Measurements from ENCODE around the gene TTF2. TPM values are rescaled to one million over a fixed set of nuclear protein-coding genes. Genes with fewer than 3 reads are reported as not detected.

Gene TTF2
- total RNA-seq, 1 experiment from 2014 or later = 88.8 TPM

DNA sequence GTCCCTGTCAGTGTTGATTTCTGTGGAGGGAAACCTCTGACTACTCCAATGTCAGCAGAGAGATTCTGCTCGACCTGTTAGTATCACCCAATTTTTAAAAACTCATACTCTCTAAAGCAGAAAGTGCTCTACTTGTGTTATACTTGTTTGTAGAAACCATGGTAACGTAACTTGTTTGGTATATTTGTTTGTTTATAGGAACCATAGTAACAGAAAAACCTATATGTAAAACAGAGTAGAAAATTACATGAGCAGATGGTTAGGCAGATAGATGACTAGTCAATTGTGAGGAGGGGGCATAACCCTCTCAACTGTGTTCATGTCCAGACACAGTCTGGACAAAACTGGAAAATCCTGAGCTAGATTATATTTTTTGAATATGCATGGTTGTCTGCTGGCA, 54.8 kb downstream of the TTF2 start (continued):
- TF ChIP-seq AFF4 (CRISPR knock-in tag; IDR thresholded peaks at IDR 0.05; ENCODE audit: borderline replicate concordance) = no peak

- H3K36me3 Mint-ChIP-seq = peaks cover 37% of the 10 kb centered on the region
- CTCF ChIA-PET = interaction anchor here (1.2 to 1.9 kb wide), 2 partner anchors 12 to 168 kb away, joined by 4 to 8 read pairs (median 5); no protein-coding TSS in a partner anchor
Observed at GRCh38 chr1:117116090-117116783, 56.1 kb downstream of the TTF2 start.

DNA sequence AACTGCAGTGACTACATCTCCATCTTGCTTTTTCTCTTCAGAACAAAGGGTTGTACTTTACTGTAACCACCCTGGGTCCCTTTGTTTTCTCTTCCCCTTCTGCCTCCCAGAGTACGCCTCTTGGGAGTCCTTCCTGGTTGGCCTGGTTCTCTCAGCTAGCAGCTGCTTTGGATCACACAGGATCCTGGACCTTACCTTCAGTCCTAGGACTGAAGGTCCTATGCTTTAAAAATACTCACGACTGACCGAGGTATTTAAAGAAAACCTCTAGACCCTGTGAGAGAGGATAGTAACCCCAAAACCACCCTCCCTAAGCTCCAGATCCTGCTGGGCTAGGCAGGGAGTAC, 56.6 kb downstream of the TTF2 start:
- no peak overlapping the region for H3K4me3 Mint-ChIP-seq
- ChIA-PET CTCF (interaction anchor here (1.2 to 1.9 kb wide), 2 partner anchors 12 to 168 kb away, joined by 4 to 8 read pairs; no protein-coding TSS in a partner anchor), POLR2A (no interaction called here)
- H3K27me3 Mint-ChIP-seq (ENCODE audit: low read depth) = no peaks in the 10 kb centered on the region
- no peaks in the 10 kb centered on the region for H3K9me3 Mint-ChIP-seq
- no peak for TF ChIP-seq CTCF (IDR thresholded peaks at IDR 0.05)
- no peak for TF ChIP-seq RELA (CRISPR knock-in tag; IDR thresholded peaks at IDR 0.05; ENCODE audit: borderline replicate concordance)
- TF ChIP-seq NR1H2 (CRISPR knock-in tag; IDR thresholded peaks at IDR 0.05) = no peak
- TF ChIP-seq ZNF138 (CRISPR knock-in tag; conservative IDR thresholded peaks at IDR 0.05) = no peak
- no peak for TF ChIP-seq TEAD4 (CRISPR knock-in tag; IDR thresholded peaks at IDR 0.05)
- TF ChIP-seq CREM (CRISPR knock-in tag; IDR thresholded peaks at IDR 0.05) = no peak
- TF ChIP-seq ZMAT4 (CRISPR knock-in tag; IDR thresholded peaks at IDR 0.05) = no peak
- no peak for TF ChIP-seq ZNF317 (CRISPR knock-in tag; IDR thresholded peaks at IDR 0.05; ENCODE audit: borderline replicate concordance, low read depth)
- TF ChIP-seq, protein P1, sequence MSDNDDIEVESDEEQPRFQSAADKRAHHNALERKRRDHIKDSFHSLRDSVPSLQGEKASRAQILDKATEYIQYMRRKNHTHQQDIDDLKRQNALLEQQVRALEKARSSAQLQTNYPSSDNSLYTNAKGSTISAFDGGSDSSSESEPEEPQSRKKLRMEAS (CRISPR knock-in tag; IDR thresholded peaks at IDR 0.05) = no peak
- TF ChIP-seq ZNF121 (CRISPR knock-in tag; IDR thresholded peaks at IDR 0.05) = no peak
- TF ChIP-seq FOXJ3 (CRISPR knock-in tag; IDR thresholded peaks at IDR 0.05; ENCODE audit: borderline replicate concordance) = no peak
- TF ChIP-seq JAZF1 (CRISPR knock-in tag; IDR thresholded peaks at IDR 0.05) = no peak
- ATAC-seq (no peak), DNase-seq (ENCODE audit: low spot score) (no peak)
- peak overlapping the region; percentile 10; the same call in 1 of the 2 replicates for H3K27ac Mint-ChIP-seq
- H3K36me3 Mint-ChIP-seq = peaks cover 35% of the 10 kb centered on the region
- H3K4me1 Mint-ChIP-seq = peaks cover 14% of the 10 kb centered on the region

More at GRCh38 chr1:117116090-117116783, 56.1 kb downstream of the TTF2 start:
- peaks cover 14% of the 10 kb centered on the region for H3K4me1 Mint-ChIP-seq
- POLR2A ChIA-PET = no interaction called here
- no peaks in the 10 kb centered on the region for H3K9me3 Mint-ChIP-seq
- H3K27me3 Mint-ChIP-seq (ENCODE audit: low read depth) = no peaks in the 10 kb centered on the region
- DNase-seq (ENCODE audit: low spot score) (no peak), ATAC-seq (no peak)
- peak; percentile 59; the same call in 1 of the 2 replicates for TF ChIP-seq ZNF121 (CRISPR knock-in tag; IDR thresholded peaks at IDR 0.05)
- TF ChIP-seq ZMAT4 (CRISPR knock-in tag; IDR thresholded peaks at IDR 0.05) = no peak
- 0 out of 2 replicates have a peak overlapping the region, but pooled peaks have one; percentile 10 for H3K27ac Mint-ChIP-seq
- no peak overlapping the region for H3K4me3 Mint-ChIP-seq
